Fibroblast of villous mesenchyme (primary cell): ENCODE data around the gene NDEL1. TPM values are rescaled to one million over a fixed set of nuclear protein-coding genes. Genes with fewer than 3 reads are reported as not detected.
A peak's percentile ranks its signal among the peaks of the same experiment; 100 is the strongest.

Source experiments
- DNase-seq: peaks from one replicate; pipeline ENCODE4 v3.0.0-alpha.2; 2010; ENCODE audit warnings: low read depth
- H3K4me3 ChIP-seq: 2 replicates; pipeline ENCODE4 v1.5.1; 2011; ENCODE audit warnings: low read depth, mild to moderate bottlenecking, low read length
- total RNA-seq: library from RNA; depleted of rRNA; stranded (reverse); fragments of >200 nt; gene quantifications from 2 replicates; pipeline ENCODE4 v1.2.3, GENCODE V29; 2012
- TF ChIP-seq, protein P1 (sequence below): IDR thresholded peaks from 2 replicates; pipeline ENCODE4 v1.5.1; 2012; ENCODE audit warnings: low read depth, mild to moderate bottlenecking, low read length; ENCODE audit not compliant: insufficient read depth

The NDEL1 gene
- total RNA-seq, 1 donor: 87.7 TPM

DNA sequence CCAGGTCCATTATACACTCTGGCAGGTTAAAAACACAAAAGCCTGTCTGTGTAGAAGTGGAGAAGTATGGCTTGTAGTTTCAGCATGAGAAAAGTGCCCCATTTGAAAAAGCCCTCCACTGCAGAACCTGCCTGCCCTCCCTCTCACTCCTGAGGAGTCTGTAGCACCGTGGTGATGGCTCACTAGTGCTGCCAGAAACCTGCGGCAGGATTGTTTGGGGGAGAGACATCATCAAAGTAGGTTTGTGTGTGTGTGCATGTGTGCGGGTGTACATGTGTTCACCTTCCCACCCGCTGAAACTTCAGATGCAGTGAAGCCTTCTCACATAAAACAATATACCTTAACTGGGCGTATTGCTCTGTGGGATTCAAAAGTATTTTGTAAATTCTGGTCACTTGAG lies 26.9 kb downstream of the NDEL1 start:
- DNase-seq: no peak
- TF ChIP-seq, protein P1, sequence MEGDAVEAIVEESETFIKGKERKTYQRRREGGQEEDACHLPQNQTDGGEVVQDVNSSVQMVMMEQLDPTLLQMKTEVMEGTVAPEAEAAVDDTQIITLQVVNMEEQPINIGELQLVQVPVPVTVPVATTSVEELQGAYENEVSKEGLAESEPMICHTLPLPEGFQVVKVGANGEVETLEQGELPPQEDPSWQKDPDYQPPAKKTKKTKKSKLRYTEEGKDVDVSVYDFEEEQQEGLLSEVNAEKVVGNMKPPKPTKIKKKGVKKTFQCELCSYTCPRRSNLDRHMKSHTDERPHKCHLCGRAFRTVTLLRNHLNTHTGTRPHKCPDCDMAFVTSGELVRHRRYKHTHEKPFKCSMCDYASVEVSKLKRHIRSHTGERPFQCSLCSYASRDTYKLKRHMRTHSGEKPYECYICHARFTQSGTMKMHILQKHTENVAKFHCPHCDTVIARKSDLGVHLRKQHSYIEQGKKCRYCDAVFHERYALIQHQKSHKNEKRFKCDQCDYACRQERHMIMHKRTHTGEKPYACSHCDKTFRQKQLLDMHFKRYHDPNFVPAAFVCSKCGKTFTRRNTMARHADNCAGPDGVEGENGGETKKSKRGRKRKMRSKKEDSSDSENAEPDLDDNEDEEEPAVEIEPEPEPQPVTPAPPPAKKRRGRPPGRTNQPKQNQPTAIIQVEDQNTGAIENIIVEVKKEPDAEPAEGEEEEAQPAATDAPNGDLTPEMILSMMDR: no peak
- no peak overlapping the region for H3K4me3 ChIP-seq

DNA sequence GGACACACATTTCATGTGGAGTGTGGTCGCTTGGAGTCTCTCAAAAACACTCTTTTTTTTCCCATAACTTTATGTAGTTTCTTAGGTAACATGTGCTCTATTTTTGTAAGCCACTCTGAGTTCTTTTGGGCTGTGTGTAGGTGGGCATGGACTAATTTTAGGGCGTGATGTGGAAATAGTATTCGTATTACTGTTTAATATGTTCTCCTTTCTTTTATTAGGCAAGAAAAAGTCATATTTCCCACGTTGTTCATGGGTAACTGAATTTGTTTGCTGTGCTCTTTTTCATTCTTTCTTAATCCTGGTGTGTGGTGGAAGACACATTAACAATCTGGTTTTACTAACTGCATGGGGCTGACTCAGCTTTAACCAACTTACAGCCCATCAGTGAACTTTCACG lies 27.4 kb downstream of the NDEL1 start:
- no peak overlapping the region for H3K4me3 ChIP-seq
- TF ChIP-seq, protein P1: no peak
- DNase-seq: peak; percentile 52

DNA sequence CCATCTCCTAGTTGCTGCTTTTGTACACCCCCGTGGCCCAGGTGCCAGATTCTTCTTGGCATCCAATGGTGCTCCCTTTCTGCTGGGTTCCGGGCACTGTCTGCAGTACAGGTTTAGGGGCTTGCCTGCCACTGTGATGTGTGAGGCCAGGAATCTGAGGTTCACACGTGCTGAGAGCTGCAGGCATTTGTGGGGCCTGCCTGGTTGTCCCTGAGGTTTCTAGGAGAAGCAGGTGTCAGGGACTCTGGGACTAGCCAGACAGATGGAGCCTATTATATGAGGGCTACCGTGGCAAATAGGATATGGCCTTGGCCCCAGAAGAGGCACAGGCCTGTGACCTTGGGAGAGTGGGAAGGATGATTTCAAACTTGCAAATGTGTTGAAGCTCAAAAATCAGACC lies 29.3 kb downstream of the NDEL1 start:
- H3K4me3 ChIP-seq: no peak overlapping the region
- TF ChIP-seq, protein P1: no peak
- DNase-seq: no peak

DNA sequence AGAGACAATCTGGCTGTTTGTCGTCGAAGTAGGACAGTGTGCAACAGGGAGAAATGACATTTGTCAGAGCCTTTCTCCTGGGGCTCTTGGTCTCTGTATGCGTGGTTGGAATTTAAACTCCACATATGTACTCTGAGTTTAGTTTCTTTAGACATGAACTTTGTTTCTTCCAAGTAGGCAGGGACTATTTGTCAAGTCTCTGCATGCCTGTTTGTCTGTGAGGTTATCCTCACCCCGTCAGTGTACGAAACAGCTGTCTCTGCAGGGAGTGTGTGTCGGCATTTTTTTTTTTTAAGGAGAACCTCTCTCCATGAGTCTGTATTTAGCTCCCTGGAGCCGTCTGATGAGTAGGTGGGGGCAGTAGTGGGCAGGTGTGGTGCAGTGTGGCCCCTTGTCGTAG lies 29.7 kb downstream of the NDEL1 start:
- TF ChIP-seq, protein P1: no peak
- no peak overlapping the region for H3K4me3 ChIP-seq
- DNase-seq: peak; percentile 7

DNA sequence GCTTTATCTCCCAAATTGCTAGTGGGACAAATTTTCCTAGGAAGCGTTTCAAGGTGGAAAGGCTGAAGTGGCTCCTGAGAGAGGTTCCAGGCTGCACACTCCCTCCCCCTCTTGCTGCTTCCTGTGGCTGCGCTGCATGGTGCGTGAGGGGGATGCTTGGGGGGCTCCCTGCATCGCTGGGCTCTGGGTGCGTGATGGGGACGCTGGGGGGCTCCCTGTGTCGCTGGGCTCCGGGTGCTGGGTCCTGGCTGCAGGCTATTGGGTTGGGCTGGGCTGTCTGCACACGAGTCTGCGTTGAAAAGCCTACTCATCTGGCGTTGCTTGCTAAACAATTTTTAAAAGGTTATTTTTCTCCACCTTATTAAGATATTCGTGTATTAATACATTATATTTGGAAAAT lies 30.1 kb downstream of the NDEL1 start:
- DNase-seq: no peak
- H3K4me3 ChIP-seq: no peak overlapping the region
- TF ChIP-seq, protein P1: no peak

DNA sequence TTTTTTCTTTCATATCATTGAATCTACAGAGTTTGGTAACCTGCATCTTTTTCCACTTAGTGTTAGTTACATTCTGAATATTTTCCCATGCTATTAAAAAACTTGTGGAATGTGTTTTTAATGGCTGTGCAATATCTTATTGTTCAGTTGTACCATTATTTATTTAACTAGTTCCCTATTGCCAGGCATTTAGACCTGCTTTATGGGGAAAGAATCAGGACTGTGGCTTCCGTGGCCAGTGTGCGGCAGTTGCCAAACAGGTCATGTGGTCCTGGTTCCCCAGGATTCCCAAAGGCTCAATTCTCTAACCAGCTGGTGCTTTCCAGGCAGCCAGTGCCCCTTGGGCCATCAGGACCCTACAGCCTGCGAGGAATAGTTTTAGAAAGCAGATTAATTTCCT lies 30.8 kb downstream of the NDEL1 start:
- TF ChIP-seq, protein P1: no peak
- DNase-seq: peak; percentile 54

DNA sequence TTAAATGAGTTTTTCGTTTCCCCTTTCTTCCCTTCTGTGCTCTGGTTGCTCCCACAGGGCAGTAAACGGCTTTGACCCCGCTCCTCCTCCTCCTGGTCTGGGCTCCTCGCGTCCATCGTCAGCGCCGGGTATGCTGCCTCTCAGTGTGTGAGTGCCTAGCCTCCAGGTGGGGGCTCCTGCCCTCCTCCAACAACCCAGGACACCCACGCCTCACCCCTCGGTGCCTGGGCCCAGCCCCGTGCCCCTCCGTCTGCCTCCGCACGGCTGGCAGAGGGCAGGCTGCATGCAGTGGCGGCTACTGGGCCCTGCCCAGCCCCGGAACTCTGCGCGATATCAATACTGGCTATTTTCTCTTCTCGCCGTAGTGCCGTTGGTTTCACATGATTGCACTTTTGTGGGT lies 31.2 kb downstream of the NDEL1 start:
- TF ChIP-seq, protein P1: no peak
- no peak for DNase-seq
- H3K4me3 ChIP-seq: no peak overlapping the region

More for the DNA sequence above, 30.8 kb downstream of the NDEL1 start:
- no peak overlapping the region for H3K4me3 ChIP-seq
